H1 (cell line): ENCODE results near the gene PIWIL1. TPM values are rescaled to one million over a fixed set of nuclear protein-coding genes. Genes with fewer than 3 reads are reported as not detected.

Experiments
- CTCF ChIA-PET: fragments of 300-600 bp; sonication (Branson Sonifier 250); formaldehyde crosslinking; loops from one replicate; lab custom pipeline; 2021; ENCODE audit not compliant: partially characterized antibody; lab: Charles Lee
- POLR2A ChIA-PET: fragments of 300-600 bp; sonication (Branson Sonifier 250); formaldehyde crosslinking; loops from one replicate; lab custom pipeline; 2021; ENCODE audit warnings: inconsistent platforms; ENCODE audit not compliant: partially characterized antibody; lab: Charles Lee
- DNase-seq, 2 experiments: peaks; one replicate each; pipeline versions ENCODE4 v3.0.0 to v3.0.0-alpha.2; 2010 to 2022; ENCODE audit warnings: low spot score in 2 of 2, low read depth in 1 of 2, mixed read lengths in 1 of 2
- FAIRE-seq: peaks from 2 replicates; lab custom pipeline; 2011; peaks lifted over from hg19 to GRCh38; lab: Jason Lieb, UNC
- H2AFZ ChIP-seq: 2 replicates; pipeline ENCODE4 v1.8.1; 2012; ENCODE audit warnings: low read length, inconsistent platforms
- H2AK5ac ChIP-seq: 2 replicates; pipeline ENCODE4 v1.6.1; 2013; ENCODE audit warnings: low read depth, low read length
- H2BK120ac ChIP-seq: replicated peaks from 2 replicates; pipeline ENCODE3; 2013; ENCODE audit warnings: low read depth, low read length, inconsistent platforms
- H2BK12ac ChIP-seq: 2 replicates; pipeline ENCODE4 v1.6.1; 2013; ENCODE audit warnings: low read depth, low read length
- H2BK15ac ChIP-seq: 2 replicates; pipeline ENCODE4 v1.6.1; 2013; ENCODE audit warnings: low read length
- H2BK20ac ChIP-seq: 2 replicates; pipeline ENCODE4 v1.6.1; 2013; ENCODE audit warnings: low read length
- H2BK5ac ChIP-seq: 2 replicates; pipeline ENCODE4 v1.6.1; 2013; ENCODE audit warnings: low read depth, low read length
- H3K14ac ChIP-seq: 2 replicates; pipeline ENCODE4 v1.6.1; 2013; ENCODE audit warnings: inconsistent platforms; ENCODE audit not compliant: insufficient read length
- H3K18ac ChIP-seq: 2 replicates; pipeline ENCODE4 v1.6.1; 2013; ENCODE audit warnings: low read length; ENCODE audit errors: extremely low read depth
- H3K23ac ChIP-seq: 2 replicates; pipeline ENCODE4 v1.6.1; 2013; ENCODE audit warnings: inconsistent platforms; ENCODE audit not compliant: insufficient read length
- H3K23me2 ChIP-seq: 2 replicates; pipeline ENCODE4 v1.6.1; 2013; ENCODE audit warnings: low read depth, low read length
- H3K27ac ChIP-seq: 2 replicates; pipeline ENCODE4 v1.6.1; 2011; ENCODE audit warnings: low read depth, low read length, inconsistent platforms
- H3K27me3 ChIP-seq, 4 experiments: replicated peaks in 1 of 4; 1 replicate in 1 of 4; 2 replicates in 3 of 4; pipeline versions ENCODE4 v1.6.1 to v1.8.1; 2011 to 2013; ENCODE audit warnings: low read length in 3 of 4, mild to moderate bottlenecking in 3 of 4, inconsistent platforms in 2 of 4, mixed read lengths in 2 of 4, moderate library complexity in 1 of 4; ENCODE audit not compliant: control insufficient read depth in 3 of 4, insufficient read depth in 3 of 4; ENCODE audit errors: extremely low read depth in 1 of 4
- H3K36me3 ChIP-seq, 4 experiments: 2 replicates each; pipeline versions ENCODE4 v1.6.1 to v1.8.1; 2011 to 2013; ENCODE audit warnings: mild to moderate bottlenecking in 4 of 4, low read length in 3 of 4, moderate library complexity in 2 of 4, control low read depth in 1 of 4, inconsistent platforms in 1 of 4; ENCODE audit not compliant: insufficient read depth in 4 of 4, control insufficient read depth in 2 of 4
- H3K4ac ChIP-seq: replicated peaks from 2 replicates; pipeline ENCODE3; 2013; ENCODE audit warnings: low read length, low read depth, mixed read lengths, inconsistent platforms; ENCODE audit not compliant: insufficient read length
- H3K4me1 ChIP-seq, 4 experiments: replicated peaks in 1 of 4; 1 replicate in 1 of 4; 2 replicates in 3 of 4; pipeline versions ENCODE4 v1.6.1 to v1.8.1; 2011 to 2013; ENCODE audit warnings: low read length in 3 of 4, inconsistent platforms in 2 of 4, mixed read lengths in 1 of 4; ENCODE audit not compliant: insufficient read depth in 4 of 4, control insufficient read depth in 3 of 4
- H3K4me2 ChIP-seq, 2 experiments: 2 replicates each; pipeline versions ENCODE4 v1.6.1 to v1.8.1; 2011 to 2013; ENCODE audit warnings: low read depth in 2 of 2, low read length in 2 of 2, control low read depth in 1 of 2, inconsistent platforms in 1 of 2, mild to moderate bottlenecking in 1 of 2; ENCODE audit not compliant: insufficient read depth in 1 of 2
- H3K4me3 ChIP-seq, 4 experiments: fragments of 200-600, 300-600 bp in 1 of 4; sonication (generic), shearing (Covaris generic), sonication (Bioruptor Twin) in 1 of 4; 2 replicates each; pipeline versions ENCODE4 v1.5.1 to v1.8.1; 2011 to 2016; ENCODE audit warnings: low read length in 4 of 4, low read depth in 3 of 4, control low read depth in 2 of 4, inconsistent platforms in 2 of 4, mild to moderate bottlenecking in 2 of 4, mixed read lengths in 1 of 4, moderate library complexity in 1 of 4; ENCODE audit not compliant: insufficient read depth in 2 of 4; ENCODE audit errors: extremely low read depth in 1 of 4
- H3K56ac ChIP-seq: replicated peaks from 2 replicates; pipeline ENCODE3; 2013; ENCODE audit warnings: low read depth, mild to moderate bottlenecking, mixed read lengths, low read length, inconsistent platforms; ENCODE audit not compliant: insufficient read length
- H3K79me1 ChIP-seq: 2 replicates; pipeline ENCODE4 v1.6.1; 2013; ENCODE audit warnings: low read depth, low read length, control low read depth
- H3K79me2 ChIP-seq, 2 experiments: 2 replicates each; pipeline versions ENCODE4 v1.6.1 to v1.8.1; 2012 to 2013; ENCODE audit warnings: low read length in 2 of 2, mild to moderate bottlenecking in 2 of 2, inconsistent platforms in 1 of 2; ENCODE audit not compliant: insufficient read depth in 2 of 2, control insufficient read depth in 1 of 2
- H3K9ac ChIP-seq, 4 experiments: replicated peaks in 1 of 4; 1 replicate in 1 of 4; 2 replicates in 3 of 4; pipeline versions ENCODE4 v1.6.1 to v1.8.1; 2011 to 2013; ENCODE audit warnings: low read depth in 3 of 4, low read length in 3 of 4, control low read depth in 2 of 4, mild to moderate bottlenecking in 2 of 4, moderate library complexity in 2 of 4, inconsistent platforms in 1 of 4; ENCODE audit errors: extremely low read depth in 1 of 4
- H3K9me3 ChIP-seq, 2 experiments: 2 replicates each; pipeline versions ENCODE4 v1.6.1 to v1.8.1; 2012 to 2013; ENCODE audit warnings: mild to moderate bottlenecking in 2 of 2, moderate library complexity in 2 of 2, control low read depth in 1 of 2, inconsistent platforms in 1 of 2, low read depth in 1 of 2, low read length in 1 of 2, mixed read lengths in 1 of 2; ENCODE audit not compliant: insufficient read depth in 2 of 2
- H4K20me1 ChIP-seq, 2 experiments: replicated peaks in 1 of 2; 2 replicates each; pipeline versions ENCODE3 to v1.8.1; 2011 to 2013; ENCODE audit warnings: inconsistent platforms in 2 of 2, low read length in 2 of 2, mild to moderate bottlenecking in 1 of 2; ENCODE audit not compliant: insufficient read depth in 2 of 2, control insufficient read depth in 1 of 2
- H4K5ac ChIP-seq: 2 replicates; pipeline ENCODE4 v1.6.1; 2013; ENCODE audit warnings: low read length, low read depth, mixed read lengths, inconsistent platforms; ENCODE audit not compliant: insufficient read length
- H4K8ac ChIP-seq: 2 replicates; pipeline ENCODE4 v1.8.0; 2013; ENCODE audit warnings: mild to moderate bottlenecking, moderate library complexity, low read length, inconsistent platforms; ENCODE audit not compliant: insufficient read depth; ENCODE audit errors: extremely low read depth
- H4K91ac ChIP-seq: replicated peaks from 2 replicates; pipeline ENCODE3; 2013; ENCODE audit warnings: low read length, mixed read lengths, inconsistent platforms; ENCODE audit not compliant: insufficient read length
- GTF2F1 ChIP-seq: IDR thresholded peaks from 2 replicates; pipeline ENCODE4 v1.6.1; 2012; ENCODE audit warnings: low read depth, low read length, improper control_type of control experiment, borderline replicate concordance
- SIN3A ChIP-seq, 2 experiments: IDR thresholded peaks in 1 of 2; conservative IDR thresholded peaks in 1 of 2; 2 replicates each; pipeline ENCODE4 v1.6.1; 2011 to 2012; ENCODE audit warnings: low read length in 2 of 2, improper control_type of control experiment in 1 of 2, low read depth in 1 of 2, mild to moderate bottlenecking in 1 of 2
- WGBS, 2 experiments: shearing (Covaris generic) in 1 of 2; methylation state at CpG; one replicate each; pipeline versions ENCODE4 v1.1.6 to v1.1.7; 2013 to 2015; ENCODE audit warnings: low lambda C conversion rate in 2 of 2, mixed read lengths in 2 of 2, inconsistent platforms in 1 of 2, low coverage in 1 of 2, missing lambda C conversion rate in 1 of 2; ENCODE audit not compliant: insufficient replicate concordance in 2 of 2, insufficient coverage in 1 of 2, insufficient read length in 1 of 2; ENCODE audit errors: extremely low coverage in 1 of 2, missing lambda C conversion rate in 1 of 2; 5-methylcytosine and 5-hydroxymethylcytosine counted together
- polyA plus RNA-seq, 7 experiments: library from polyadenylated mRNA; depleted of rRNA in 3 of 7; stranded (reverse) in 5 of 7; unstranded in 2 of 7; fragments of >200 nt in 5 of 7; fragments of 200-250 nt in 2 of 7; gene quantifications; 1 replicate in 5 of 7; 2 replicates in 1 of 7; 4 replicates in 1 of 7; pipeline versions ENCODE4 v1.2.1 to v1.2.3, GENCODE V29; 2011 to 2013; ENCODE audit warnings: missing spikeins in 2 of 7, mixed read lengths in 2 of 7
- total RNA-seq: library from RNA; stranded (reverse); fragmentation: NEBNext Ultra II Directional; extraction: Animal tissue kit (Norgen Biotek cat#: 25700); gene quantifications from 2 replicates; pipeline ENCODE4 v1.2.1, GENCODE V29; 2021
- TF ChIP-seq, protein P1 (sequence below): IDR thresholded peaks from 2 replicates; pipeline ENCODE4 v1.6.1; 2012; ENCODE audit warnings: low read length, inconsistent platforms

The PIWIL1 gene
- total and polyA plus RNA-seq, 2 of the 8 experiments (the other 6 are each of a cell fraction or from before 2014, with no cell fraction given), result not detected

DNA sequence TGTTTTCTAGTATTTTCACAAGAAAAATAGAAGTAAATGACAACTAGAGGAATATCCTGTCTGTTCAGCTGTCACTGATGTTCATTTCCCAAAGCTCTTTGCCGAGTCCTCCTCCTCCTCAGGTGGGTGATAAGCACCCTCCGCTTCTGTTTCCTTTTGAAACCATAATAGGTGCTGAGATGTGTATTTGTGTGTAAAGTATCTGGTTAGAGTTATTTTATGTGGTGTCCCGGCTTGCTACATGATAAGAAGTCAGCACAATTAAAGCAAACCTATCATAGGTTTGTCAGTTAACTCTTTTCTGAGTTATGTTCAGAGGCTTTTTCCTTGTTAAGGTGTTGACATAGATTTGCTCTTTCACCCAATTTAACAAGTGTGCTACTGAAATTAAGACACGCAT is 82.4 kb downstream of the PIWIL1 start:
- Histone ChIP-seq H3K9me3 (no peaks in the 10 kb centered on the region), H3K36me3 (no peaks in the 10 kb centered on the region), H4K91ac (no peak overlapping the region), H3K79me1 (no peaks in the 10 kb centered on the region), H3K79me2 (no peaks in the 10 kb centered on the region), H3K27ac (no peak overlapping the region), H4K5ac (no peak overlapping the region), H3K4me2 (no peak overlapping the region), H3K27me3 (no peaks in the 10 kb centered on the region), H2AK5ac (no peak overlapping the region), H3K56ac (no peak overlapping the region), H3K14ac (no peak overlapping the region), H3K23me2 (no peaks in the 10 kb centered on the region; the same call in 1 of the 2 replicates), H4K8ac (no peak overlapping the region), H2BK5ac (no peak overlapping the region), H2BK15ac (no peak overlapping the region), H3K23ac (no peak overlapping the region), H3K4me3 (no peak overlapping the region), H3K4ac (no peak overlapping the region), H2BK12ac (no peak overlapping the region), H2AFZ (no peak overlapping the region), H4K20me1 (no peaks in the 10 kb centered on the region), H3K4me1 (peaks cover 0 to 2% (median 0%) of the 10 kb centered on the region in 4 experiments; a peak in 1 of 7 replicates), H2BK20ac (no peak overlapping the region), H3K18ac (no peak overlapping the region), H2BK120ac (no peak overlapping the region), H3K9ac (no peak overlapping the region)
- 88% methylated on average over 4 of the region's 4 CpGs; no CpG with 5 or more reads in 1 of the 2 experiments for WGBS, 2 experiments
- CTCF ChIA-PET, result interaction anchor here (0.6 kb wide), 1 partner anchor 19 kb away, joined by 3 read pairs; no protein-coding TSS in a partner anchor
- POLR2A ChIA-PET, result no interaction called here
- DNase-seq, result no peak
- FAIRE-seq, result no peak
- TF ChIP-seq SIN3A (conservative IDR thresholded peaks at IDR 0.05 in 1 of 2, IDR thresholded peaks at IDR 0.05 in 1 of 2; ENCODE audit: low read depth in 1 of 2, low read length in 2 of 2) (no peak), GTF2F1 (no peak)
- TF ChIP-seq, protein P1, sequence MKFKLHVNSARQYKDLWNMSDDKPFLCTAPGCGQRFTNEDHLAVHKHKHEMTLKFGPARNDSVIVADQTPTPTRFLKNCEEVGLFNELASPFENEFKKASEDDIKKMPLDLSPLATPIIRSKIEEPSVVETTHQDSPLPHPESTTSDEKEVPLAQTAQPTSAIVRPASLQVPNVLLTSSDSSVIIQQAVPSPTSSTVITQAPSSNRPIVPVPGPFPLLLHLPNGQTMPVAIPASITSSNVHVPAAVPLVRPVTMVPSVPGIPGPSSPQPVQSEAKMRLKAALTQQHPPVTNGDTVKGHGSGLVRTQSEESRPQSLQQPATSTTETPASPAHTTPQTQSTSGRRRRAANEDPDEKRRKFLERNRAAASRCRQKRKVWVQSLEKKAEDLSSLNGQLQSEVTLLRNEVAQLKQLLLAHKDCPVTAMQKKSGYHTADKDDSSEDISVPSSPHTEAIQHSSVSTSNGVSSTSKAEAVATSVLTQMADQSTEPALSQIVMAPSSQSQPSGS, result no peak
